HepG2 (cell line): ENCODE data around the gene SRCIN1. TPM values are rescaled to one million over a fixed set of nuclear protein-coding genes. Genes with fewer than 3 reads are reported as not detected.

ENCODE experiments used
- ATF1 ChIP-seq: IDR thresholded peaks from 2 replicates; pipeline ENCODE4 v1.6.1; 2016; ENCODE audit warnings: mild to moderate bottlenecking, control low read depth
- BRD4 ChIP-seq: sonication (generic); formaldehyde crosslinking; IDR thresholded peaks from 2 replicates; pipeline ENCODE4 v1.4.0; 2020; ENCODE audit warnings: missing genetic modification reagents
- FOSL2 ChIP-seq: sonication (generic); formaldehyde crosslinking; IDR thresholded peaks from 2 replicates; pipeline ENCODE4 v1.4.0; 2020; ENCODE audit warnings: missing genetic modification reagents
- HMGXB4 ChIP-seq, 2 experiments: sonication (generic) in 1 of 2; formaldehyde crosslinking in 1 of 2; IDR thresholded peaks; 2 replicates each; pipeline versions ENCODE4 v1.4.0 to v1.6.1; 2018 to 2020; ENCODE audit warnings: missing genetic modification reagents in 2 of 2, borderline replicate concordance in 1 of 2, low read depth in 1 of 2, mild to moderate bottlenecking in 1 of 2, missing biosample characterization in 1 of 2
- HNRNPH1 ChIP-seq: fragments of 200-400 bp; formaldehyde crosslinking; optimal IDR thresholded peaks from 2 replicates; pipeline ENCODE3; 2017; ENCODE audit warnings: mild to moderate bottlenecking, low read depth, low read length
- IRX3 ChIP-seq: sonication (generic); formaldehyde crosslinking; IDR thresholded peaks from 2 replicates; pipeline ENCODE4 v1.8.1; 2023; ENCODE audit warnings: mild to moderate bottlenecking, low read depth, missing genetic modification reagents, borderline replicate concordance
- MBD4 ChIP-seq: IDR thresholded peaks from 2 replicates; pipeline ENCODE4 v1.6.1; 2012; ENCODE audit warnings: low read length, inconsistent platforms, borderline replicate concordance
- NFYB ChIP-seq: sonication (generic); formaldehyde crosslinking; IDR thresholded peaks from 2 replicates; pipeline ENCODE4 v1.4.0; 2020; ENCODE audit warnings: missing genetic modification reagents
- NR2F2 ChIP-seq: IDR thresholded peaks from 2 replicates; pipeline ENCODE4 v1.6.1; 2012; ENCODE audit warnings: low read depth, inconsistent platforms, borderline replicate concordance
- PATZ1 ChIP-seq: sonication (generic); formaldehyde crosslinking; IDR thresholded peaks from 2 replicates; pipeline ENCODE4 v1.4.0; 2020; ENCODE audit warnings: missing genetic modification reagents
- POGK ChIP-seq: sonication (generic); formaldehyde crosslinking; conservative IDR thresholded peaks from 2 replicates; pipeline ENCODE4 v1.8.0; 2022; ENCODE audit warnings: mild to moderate bottlenecking, moderate library complexity, missing genetic modification reagents
- TFDP1 ChIP-seq: IDR thresholded peaks from 2 replicates; pipeline ENCODE4 v1.6.1; 2016; ENCODE audit warnings: missing compliant biosample characterization, missing genetic modification reagents, borderline replicate concordance
- TFE3 ChIP-seq: IDR thresholded peaks from 2 replicates; pipeline ENCODE4 v1.6.1; 2016
- U2AF1 ChIP-seq: fragments of 200-400 bp; formaldehyde crosslinking; optimal IDR thresholded peaks from 2 replicates; pipeline ENCODE3; 2017; ENCODE audit warnings: mild to moderate bottlenecking, low read depth, low read length
- ZBTB8A ChIP-seq: sonication (generic); formaldehyde crosslinking; IDR thresholded peaks from 2 replicates; pipeline ENCODE4 v1.4.0; 2020; ENCODE audit warnings: mild to moderate bottlenecking, low read depth, missing genetic modification reagents, borderline replicate concordance
- ZNF143 ChIP-seq: sonication (generic); formaldehyde crosslinking; IDR thresholded peaks from 2 replicates; pipeline ENCODE4 v1.4.0; 2020; ENCODE audit warnings: missing genetic modification reagents
- ZNF280B ChIP-seq: sonication (generic); formaldehyde crosslinking; IDR thresholded peaks from 2 replicates; pipeline ENCODE4 v1.5.0; 2020; ENCODE audit warnings: missing genetic modification reagents, mild to moderate bottlenecking, borderline replicate concordance
- polyA plus RNA-seq, 8 experiments: library from polyadenylated mRNA; depleted of rRNA in 3 of 8; stranded (reverse) in 7 of 8; unstranded in 1 of 8; fragments of >200 nt; fragmentation: Illumina TruSeq in 4 of 8; extraction: Trizol in 4 of 8; gene quantifications; 2 replicates each; pipeline versions ENCODE4 v1.2.1 to v1.2.3, GENCODE V29; 2011 to 2016; ENCODE audit warnings: low read depth in 4 of 8, missing spikeins in 1 of 8, mixed read lengths in 1 of 8; ENCODE audit not compliant: insufficient read depth in 1 of 8
- total RNA-seq, 5 experiments: library from RNA; depleted of rRNA; stranded (reverse); fragments of >200 nt; fragmentation: Illumina TruSeq; extraction: Trizol; gene quantifications; 2 replicates each; pipeline ENCODE4 v1.2.3, GENCODE V29; 2016; ENCODE audit warnings: low read depth in 1 of 5

The SRCIN1 gene
- total and polyA plus RNA-seq, 2 of the 13 experiments (the other 11 are each of a cell fraction or from before 2014, with no cell fraction given), result 1.2 to 9.6 TPM

GRCh38 chr17:38613981-38614779 is 8.4 kb upstream of the SRCIN1 start (continued):
- TF ChIP-seq MBD4 (no peak), PATZ1 (CRISPR knock-in tag) (peak; percentile 94), HMGXB4 (CRISPR knock-in tag; IDR thresholded peaks at IDR 0.05; ENCODE audit: borderline replicate concordance in 1 of 2, low read depth in 1 of 2) (peak in 1 of 2 experiments; percentile 92; a peak in 2 of 4 replicates), U2AF1 (peak; percentile 52), HNRNPH1 (no peak), ZNF280B (CRISPR knock-in tag) (no peak), BRD4 (CRISPR knock-in tag) (peak; percentile 96; the same call in 1 of the 2 replicates), POGK (peak; percentile 84; the same call in 1 of the 2 replicates), NFYB (CRISPR knock-in tag) (no peak), ATF1 (CRISPR knock-in tag) (peak; percentile 55), NR2F2 (peak; percentile 91), ZNF143 (CRISPR knock-in tag) (peak; percentile 38; the same call in 1 of the 2 replicates), FOSL2 (CRISPR knock-in tag) (peak; percentile 81), TFDP1 (CRISPR knock-in tag) (peak; percentile 84; the same call in 1 of the 2 replicates), TFE3 (peak; percentile 97), IRX3 (no peak), ZBTB8A (CRISPR knock-in tag) (no peak)
